HG03432 (cell line): ENCODE results near the gene KAT8.
"Not testable (repeated sequence)": the region's sequence is repeated elsewhere in the genome, so short reads cannot be mapped to it uniquely, and the experiment has no call there.

Experiments used
- ATAC-seq: cut with Tn5 transposase; IDR thresholded peaks from one replicate; pipeline ENCODE4 v1.9.1; 2021; ENCODE audit warnings: mild to moderate bottlenecking, moderate library complexity; ENCODE audit not compliant: unreplicated experiment

Gene KAT8

DNA sequence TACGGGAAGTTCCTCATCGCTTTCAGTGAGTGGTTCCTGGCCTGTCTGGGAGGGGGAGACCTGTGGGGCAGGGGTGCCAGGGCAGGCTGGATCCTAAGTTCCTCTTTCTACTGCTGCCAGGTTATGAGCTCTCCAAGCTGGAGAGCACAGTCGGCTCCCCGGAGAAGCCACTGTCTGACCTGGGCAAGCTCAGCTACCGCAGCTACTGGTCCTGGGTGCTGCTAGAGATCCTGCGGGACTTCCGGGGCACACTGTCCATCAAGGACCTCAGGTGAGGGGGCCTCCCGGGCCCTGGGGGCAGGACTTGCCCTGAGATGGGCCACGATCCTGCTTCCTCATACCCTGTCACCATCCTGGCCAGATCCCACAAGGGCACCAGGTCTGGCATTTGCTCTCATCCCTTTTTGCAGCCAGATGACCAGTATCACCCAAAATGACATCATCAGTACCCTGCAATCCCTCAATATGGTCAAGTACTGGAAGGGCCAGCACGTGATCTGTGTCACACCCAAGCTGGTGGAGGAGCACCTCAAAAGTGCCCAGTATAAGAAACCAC is 12.9 kb downstream of the KAT8 start:
- no peak for ATAC-seq

- no peak for ATAC-seq
These were observed 13.4 kb downstream of the KAT8 start for GRCh38 chr16:31130899-31131298.

DNA sequence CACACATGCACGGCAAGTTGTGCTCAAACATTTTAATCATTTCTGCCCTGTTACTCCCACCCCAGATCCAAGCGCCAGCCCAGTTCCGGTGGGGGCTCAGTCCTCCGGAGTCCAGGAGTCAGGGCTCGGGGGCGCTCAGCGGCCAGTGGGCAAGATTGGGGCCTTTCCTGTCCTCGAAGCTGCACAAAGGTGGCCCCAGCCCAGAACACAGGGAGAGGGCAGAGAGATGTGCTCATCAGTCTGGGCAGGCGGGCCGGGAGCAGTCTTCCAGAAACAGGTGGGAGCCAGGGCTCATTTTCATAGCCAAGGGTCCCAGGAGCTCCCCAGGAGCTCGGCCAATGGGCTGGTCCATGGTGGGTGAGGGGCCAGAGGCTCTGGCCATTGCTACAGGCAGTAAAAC is 14.0 kb downstream of the KAT8 start:
- ATAC-seq, result no peak

DNA sequence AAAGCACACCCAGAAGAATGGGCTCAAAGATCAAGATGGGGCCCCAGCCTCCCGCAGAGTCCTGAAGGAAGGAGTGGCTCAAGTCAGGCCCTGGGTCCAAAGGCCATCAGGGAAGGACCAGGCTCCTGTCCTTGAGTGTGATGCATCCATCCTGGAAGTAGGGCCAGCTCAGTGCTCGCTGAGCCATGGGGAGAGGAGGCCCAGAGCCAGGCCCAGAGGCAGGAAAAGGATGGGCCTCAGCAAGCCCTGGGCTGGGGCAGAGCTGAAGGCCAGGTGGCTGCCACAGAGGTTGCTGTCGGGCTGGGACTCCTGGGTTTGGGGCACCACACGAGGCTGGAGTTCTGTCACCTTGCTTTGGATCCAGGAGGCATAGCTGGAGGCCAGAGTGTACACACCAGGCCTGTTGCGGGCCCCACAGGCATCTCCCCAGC is 14.4 kb downstream of the KAT8 start:
- no peak for ATAC-seq

- no peak for ATAC-seq
These were observed 15.0 kb downstream of the KAT8 start for GRCh38 chr16:31132303-31132979.

DNA sequence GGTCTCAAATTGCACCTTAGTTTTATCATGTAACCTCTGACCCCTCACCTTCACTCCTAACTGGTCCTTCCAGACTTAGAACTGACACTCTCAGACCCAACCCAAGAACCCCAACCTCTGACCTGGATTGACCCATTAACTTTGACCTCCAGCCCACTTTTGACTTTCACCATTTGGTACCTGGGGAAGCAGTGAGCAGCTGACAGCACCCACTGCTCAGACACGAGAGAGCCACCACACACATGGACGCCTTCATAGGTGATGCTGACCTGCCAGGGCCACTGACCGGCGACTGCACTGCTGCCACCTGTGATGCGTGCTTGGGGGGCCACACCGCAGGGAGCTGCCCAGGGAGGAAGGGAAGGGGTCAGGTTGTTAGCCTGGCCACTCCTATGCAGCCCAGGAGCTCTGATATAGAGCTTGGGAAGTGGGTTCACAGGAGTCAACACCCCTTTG is 15.6 kb downstream of the KAT8 start:
- ATAC-seq, result no peak

DNA sequence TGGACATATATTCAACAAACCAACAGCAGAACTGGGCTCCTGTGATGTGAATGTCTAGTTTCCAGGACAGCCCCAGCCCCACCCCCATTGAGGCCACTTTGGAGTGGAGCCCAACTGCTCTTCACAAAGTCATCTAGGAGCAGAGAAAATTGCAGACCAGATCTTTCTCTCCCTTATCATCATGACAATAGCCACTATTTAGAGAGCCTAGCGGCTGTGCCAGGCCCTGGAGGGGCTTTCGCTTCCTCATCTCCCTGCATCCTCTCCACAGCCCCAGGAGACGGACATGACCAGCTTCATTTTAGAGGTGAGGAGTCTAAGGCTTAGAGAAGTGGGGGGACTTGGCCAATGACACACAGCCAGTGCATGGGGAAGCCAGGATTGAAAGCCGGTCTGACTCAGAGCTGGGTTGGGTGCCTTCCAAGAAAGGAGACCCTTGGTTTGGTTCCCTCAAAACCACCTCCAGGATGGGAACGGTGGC is 16.7 kb downstream of the KAT8 start:
- no peak for ATAC-seq

DNA sequence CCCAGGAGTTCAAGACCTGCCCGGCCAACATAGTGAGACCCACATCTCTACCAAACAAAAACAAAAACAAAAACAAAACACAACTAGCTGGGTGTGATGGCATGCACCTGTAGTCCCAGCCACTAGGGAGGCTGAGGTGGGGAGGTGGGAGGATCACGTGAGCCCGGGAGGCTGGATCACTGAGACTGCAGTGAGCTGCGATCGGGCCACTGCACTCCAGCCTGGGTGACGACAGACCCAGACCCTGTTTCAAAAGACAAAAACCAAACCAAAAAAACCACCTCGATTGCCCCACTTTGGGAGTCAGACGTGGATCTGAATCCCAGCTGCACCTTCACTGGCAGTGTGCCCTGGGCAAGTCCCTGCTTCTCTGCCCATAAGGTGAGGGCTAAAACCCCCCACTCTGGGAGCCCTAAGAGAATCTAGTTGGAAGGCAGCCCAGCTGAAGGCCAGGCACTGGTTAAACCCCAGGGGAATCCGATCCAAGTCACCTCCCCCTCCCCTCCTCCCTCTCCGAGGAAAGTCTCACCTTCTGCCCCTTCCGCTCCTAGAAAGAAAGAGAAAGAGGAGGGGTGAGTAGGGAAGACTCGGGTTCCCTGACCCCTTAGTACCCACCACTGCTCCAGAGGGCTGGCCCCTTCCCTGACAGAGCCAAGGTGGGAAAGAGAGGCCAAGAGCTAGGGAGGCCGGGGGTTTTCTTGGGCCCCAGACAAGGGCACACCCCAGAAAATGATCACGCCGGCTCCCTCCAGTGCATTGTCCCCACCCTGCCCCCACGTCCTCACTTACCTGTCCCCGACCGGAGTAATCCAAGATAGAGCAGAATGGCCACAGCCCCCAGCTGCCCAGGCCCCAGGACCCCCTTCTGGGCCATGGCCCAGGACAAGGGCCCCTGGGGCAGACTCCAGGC is 17.4 kb downstream of the KAT8 start:
- no peak for ATAC-seq

DNA sequence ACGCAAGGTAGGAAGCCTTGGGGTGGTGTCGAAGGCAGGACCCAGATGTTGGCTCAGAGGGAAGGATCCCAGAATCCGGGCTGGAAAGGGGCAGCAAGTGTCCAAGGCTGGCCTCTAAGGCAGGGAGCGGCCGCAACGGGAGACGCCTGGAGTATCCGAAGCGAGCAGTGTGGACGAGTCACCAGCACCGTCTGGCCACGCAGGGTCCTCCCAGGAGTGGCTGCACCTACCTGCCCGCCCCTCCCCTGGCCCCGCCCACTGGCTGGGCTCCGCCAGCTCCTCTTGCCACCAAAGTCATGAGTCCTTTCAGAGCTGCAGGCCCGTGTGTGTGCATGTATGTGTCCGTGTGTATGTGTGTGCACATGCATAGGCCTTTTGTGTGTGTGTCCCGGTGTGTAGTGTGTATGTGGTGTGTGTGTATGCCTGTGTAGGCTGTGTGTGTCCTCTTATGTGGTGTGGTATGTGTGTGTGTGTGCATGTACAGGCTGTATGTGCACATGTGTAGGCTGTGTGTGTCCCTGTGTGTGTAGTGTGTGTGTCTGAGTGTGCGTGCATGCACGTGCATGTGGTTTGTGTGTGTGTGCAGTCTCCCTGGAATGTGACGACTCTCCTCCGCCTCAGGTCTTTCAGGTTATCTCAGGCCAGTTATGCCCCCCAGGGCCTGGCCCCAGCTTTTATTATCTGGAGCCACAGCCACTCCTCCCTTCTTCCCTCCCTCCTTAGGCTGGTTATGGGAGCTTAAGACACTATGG is 18.2 kb downstream of the KAT8 start, which contains the start of gene PRSS8:
Gene PRSS8 (minus strand): TSS at position 193 of the 752 bp plus-strand sequence. CDS start 229 bp downstream, outside the sequence.
- no peak for ATAC-seq

DNA sequence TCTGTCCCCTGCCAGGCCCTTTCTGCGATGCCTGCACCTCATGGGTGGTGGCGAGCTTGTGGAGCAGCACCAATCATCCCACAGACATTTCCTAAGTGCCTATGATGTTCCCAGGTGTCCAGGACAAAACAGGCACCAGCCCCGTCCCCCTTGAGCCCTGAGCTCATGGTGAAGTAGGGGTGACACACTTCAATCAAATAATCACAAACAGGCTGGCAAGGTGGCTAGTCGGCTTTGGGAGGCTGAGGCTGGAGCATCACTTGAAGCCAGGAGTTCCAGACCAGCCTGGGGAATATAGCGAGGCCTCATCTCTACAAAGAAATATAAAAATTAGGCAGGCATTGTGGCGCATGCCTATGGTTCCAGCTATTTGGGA is 18.8 kb downstream of the KAT8 start:
- no peak for ATAC-seq

GRCh38 chr16:31136822-31137499 is 19.5 kb downstream of the KAT8 start:
- not testable (repeated sequence) for ATAC-seq

GRCh38 chr16:31138621-31139578 is 21.4 kb downstream of the KAT8 start:
- no peak for ATAC-seq

GRCh38 chr16:31141071-31141469 is 23.6 kb downstream of the KAT8 start:
- not testable (repeated sequence) for ATAC-seq

DNA sequence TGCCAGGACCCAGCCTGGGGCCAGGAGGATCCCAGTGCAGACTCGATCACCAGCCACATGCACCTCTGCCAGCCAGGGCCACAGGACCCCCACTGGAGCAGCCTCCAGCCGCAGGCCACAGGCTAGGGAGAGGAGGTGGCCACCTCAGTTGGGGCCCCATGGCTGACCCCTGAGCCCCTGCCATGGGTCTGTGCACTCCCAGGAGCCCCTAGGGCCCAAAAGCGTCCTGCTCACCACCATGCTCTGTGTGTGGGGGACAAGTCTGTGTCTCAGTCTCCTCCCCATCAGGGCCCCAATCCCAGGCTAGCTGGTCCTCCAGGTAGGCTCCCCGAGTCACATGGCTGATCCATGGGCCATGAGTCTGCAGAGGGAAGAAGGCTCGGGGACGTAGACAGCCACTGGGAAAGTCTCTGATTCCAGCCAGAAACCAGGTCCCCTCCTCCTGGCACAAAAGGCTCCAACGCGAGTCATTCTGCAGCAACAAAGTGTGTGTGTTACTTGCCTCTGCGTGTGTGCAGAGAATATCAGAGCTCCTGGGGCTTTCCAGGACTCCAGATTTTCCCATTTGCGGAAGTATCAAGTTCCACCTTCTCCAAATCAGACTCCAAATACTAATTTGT is 24.1 kb downstream of the KAT8 start:
- peak; percentile 0 for ATAC-seq

GRCh38 chr16:31142109-31143010 is 24.9 kb downstream of the KAT8 start:
- peak; percentile 90 for ATAC-seq

DNA sequence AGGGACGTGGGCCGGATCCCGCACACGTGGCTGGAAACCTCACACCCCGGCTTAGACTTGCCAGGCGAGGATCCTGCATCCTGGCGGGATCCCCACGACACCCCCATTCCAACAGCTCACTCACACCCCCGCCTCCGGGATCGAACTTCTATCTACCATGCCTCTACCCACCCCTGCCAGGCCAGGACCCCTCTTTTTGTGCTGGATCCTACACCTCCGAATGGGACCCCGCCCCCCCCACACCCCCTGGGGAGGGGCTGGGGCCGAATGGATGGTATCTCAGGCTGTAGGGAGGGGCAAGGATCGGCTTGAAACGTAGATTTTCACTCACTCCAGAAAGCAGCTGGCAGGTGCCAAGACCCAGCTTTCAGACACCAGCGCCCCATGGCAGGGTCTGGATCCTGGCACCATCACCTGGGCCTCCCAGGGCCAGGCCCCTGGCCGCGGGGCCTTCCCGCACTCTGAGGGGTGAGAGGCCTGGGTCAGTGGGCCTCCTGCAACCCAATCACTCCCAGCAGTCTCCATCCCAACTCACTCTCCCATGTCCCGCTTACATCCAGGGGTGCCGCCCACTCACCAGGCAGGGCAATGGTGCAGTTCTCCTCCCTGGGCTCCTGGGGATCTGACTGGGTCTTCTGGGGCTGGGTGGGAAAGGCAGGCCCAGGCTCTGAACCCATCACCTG is 25.7 kb downstream of the KAT8 start:
- ATAC-seq, result no peak

DNA sequence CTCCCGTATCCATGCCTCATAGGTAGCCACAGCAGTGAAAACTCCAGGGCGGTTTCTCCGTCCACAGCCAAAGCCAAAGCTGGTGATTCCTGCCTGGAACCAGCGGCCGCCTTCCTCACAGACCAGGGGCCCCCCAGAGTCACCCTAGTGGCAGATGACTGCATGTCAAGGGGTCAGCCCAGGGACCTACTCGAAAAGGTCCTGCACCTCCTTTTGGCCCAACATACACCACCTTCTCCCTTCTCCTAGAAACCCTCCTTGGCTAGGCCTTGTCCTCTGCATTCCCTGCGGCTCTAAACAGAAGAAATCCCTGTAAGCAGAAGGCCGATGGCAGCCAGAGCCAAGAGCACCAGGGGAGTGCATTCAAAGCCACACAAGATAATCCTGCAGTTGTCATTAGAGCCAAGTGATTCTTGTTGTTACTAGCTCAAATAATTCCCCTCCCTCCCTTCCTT is 26.3 kb downstream of the KAT8 start:
- ATAC-seq, result no peak
